Measurements from ENCODE around the gene SEMA4D.

SEMA4D gene

DNA sequence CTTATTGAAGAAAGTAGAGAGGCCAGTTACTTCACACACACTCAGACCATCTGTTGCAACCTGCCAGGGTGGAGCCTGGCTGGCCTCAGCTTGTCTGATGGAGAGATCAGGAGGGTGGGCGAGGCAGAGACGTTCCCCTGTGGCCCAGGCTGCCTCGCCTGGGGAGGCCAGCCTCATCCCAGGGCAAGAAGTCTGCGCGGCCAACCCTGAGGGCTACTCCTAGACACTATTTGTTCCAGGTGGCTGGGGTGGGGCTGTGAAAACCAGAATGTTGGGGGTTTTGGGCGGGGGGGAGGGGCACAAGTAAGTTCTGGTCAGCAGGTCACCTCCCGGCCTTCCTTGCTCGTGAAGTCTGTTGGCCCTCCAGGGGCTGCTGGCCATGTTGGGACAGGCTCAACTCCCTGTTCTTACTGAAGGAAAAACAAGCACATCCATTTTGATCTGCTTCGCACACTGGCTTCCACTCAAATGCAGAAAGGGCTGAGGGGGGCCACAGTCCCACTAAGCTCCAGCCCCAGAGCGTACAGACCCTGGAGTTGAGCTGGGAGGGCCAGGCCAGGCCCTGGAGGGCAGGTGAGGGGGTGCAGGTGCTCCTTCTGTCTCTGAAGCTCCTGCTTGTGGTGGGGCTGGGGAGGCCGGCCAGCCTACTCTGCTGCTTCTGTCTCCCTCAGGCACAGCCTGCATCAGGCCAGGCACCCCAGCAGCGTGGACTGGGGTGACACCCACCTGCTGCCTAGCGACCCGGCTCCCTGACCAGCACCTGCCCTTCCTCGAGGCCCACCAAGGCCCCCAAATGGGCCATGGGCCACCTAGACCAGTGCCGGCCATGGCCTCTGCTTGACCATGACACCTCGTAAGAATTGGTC lies 133.0 kb downstream of the SEMA4D start:
- DNase-seq = no peak

DNA sequence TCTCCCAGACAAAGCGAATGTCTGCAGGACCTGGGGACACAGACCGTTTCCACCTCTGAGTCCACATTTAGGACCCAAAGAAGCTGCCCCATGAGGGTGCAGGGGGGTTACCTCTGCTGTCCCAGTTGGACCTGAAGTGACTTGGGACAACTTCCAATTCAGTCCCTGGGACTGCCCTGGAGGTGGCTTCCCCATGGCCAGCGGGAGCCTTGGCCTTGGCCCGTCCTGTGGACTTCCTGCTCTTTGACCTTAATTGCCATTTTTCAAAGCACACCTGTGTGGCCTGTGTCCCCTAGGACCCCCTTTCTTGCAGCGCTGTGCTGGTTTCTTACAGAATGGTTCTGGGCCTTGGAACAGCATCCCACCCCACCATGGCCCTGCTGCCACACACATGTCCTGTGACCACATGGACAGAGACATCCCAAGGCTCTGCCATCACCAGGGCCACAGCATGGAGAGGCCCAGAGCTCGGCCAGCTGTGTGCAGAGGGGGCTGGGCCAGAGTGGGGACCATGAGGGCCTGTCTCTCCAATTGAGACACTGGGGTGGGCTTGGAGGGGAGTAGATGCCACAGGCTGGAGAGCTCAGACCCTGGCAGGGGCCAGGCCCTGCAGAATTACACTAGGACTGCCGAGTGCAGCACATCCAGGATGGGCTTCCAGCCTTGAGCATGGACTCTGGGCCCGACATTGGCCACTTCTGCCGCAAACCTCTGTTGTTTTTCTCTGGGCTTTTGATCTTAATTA lies 133.8 kb downstream of the SEMA4D start:
- no peak for DNase-seq

DNA sequence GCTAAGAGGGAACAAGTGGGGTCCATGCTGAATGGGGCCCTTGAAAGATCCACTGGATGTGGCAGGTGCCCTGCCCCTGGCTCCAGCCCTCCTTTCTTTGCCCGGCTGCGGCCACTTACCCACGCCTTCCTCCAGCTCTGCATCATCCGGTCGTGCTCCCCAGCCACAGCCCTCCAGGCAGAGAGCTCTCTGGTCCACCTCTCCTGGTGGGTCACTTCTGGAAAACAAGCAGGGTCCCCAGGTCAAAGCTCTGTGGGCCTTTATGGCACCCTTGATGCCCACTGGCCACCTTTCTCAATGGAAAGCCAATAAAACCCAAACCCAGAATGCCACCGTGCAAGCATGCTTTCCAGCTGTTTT lies 134.6 kb downstream of the SEMA4D start:
- DNase-seq = no peak

DNA sequence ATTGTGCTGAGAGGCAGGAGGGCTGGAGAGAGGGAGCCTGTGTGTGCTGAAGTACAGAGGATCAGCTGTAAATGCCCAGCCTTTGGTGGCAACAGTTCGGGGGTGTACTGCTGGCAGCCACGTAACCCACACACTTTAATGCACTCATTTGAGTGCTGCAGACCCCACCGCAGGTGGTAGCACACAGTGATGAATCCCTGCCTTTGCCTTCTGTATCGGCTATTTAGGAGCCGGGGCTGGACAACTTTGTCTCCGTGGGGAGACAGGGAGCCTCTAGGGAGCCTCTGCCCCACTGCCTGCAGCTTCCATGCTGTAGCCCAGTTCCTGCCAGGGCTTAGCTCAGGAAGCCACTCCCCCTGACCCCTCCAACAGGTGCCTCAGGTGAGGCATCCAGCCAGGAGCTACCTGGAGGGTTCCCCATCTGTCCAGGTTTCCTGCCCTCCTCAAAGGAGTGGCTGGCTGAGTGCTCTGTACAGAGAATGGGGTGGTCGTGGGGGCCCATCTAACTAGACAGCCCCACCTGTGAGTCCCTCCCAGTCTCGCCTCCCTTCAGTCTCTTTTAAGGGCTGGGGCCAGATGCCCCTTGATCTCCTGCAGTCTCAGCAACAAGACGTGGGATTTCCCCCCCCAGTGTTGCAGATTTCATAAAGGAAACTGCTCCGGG lies 135.1 kb downstream of the SEMA4D start:
- no peak for DNase-seq

DNA sequence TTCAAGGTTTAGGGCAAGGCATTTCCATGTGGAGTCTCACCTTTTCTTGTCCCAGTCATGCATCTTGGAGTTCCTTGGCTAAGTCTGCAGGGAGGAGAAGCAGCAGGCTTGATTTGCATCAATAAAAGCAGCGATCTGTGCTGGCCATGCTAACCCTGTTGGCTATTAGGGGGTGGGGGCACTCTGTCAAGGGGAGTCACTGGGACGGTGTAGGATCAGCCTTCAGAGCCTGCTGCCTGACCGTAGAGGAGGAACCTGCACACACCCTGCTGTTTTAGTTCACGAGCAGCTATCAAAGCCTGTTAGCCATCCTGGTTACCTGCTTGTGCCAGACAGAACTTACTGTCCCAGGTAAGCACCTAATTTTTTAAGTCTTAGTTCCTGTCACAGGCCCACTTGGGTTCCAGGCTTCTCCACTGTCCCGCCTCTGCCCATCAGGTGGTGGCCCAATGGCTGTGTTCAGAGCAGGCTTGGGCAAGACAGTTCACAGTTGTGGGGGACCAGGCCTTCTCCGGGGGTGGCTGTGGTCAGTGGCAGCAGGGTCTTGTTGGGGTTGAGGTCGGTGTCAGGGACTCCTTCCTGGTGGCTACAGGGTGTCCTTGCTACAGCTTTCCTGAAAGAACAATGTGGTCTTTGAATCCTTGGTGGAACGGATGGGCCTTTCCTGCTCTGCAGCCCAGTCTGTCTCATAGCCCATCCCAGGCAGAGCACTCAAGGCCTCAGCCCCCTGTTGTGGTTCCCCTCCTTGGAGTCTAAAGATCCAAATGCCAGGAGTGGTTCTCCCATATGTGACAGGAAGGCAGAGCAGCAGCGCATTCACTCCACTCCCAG lies 135.9 kb downstream of the SEMA4D start:
- DNase-seq = no peak

DNA sequence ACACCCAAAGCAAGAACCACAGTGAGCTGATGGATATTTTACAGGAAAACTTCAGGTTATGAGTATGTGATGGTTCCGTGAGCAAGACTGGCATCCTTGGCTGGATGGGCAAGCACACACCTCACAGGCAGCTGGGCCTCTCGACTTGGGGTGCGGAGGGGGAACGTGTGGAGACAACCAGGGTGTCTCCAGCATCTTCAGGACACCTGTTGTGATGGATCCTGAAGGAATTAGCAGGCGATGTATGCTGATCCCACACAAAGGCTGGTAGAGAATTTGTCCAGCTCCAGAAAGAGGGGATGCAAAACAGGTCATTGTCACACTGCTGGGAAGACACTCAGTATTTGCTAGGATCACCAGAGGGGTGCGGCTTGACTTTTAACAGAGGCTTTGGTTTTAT lies 136.9 kb downstream of the SEMA4D start:
- DNase-seq = no peak

DNA sequence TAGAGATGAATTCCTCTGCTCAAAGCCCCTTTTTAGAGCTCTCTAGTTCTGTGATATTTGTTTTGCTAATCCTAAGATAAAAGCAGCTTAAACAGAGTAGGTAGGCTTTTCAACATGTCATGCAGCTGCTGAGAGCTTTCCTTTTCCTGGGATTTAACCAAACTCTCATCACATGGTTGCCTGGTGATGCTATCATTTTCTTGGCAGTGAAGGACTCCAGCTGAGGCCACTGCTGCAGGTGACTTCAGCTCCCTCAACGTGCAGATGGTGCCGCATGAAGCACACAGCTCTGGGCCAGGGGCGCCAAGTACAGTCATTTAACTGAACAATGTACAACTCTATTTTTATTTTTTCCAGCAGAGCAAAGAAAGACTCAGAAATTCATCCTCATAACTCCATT lies 137.4 kb downstream of the SEMA4D start:
- no peak for DNase-seq

DNA sequence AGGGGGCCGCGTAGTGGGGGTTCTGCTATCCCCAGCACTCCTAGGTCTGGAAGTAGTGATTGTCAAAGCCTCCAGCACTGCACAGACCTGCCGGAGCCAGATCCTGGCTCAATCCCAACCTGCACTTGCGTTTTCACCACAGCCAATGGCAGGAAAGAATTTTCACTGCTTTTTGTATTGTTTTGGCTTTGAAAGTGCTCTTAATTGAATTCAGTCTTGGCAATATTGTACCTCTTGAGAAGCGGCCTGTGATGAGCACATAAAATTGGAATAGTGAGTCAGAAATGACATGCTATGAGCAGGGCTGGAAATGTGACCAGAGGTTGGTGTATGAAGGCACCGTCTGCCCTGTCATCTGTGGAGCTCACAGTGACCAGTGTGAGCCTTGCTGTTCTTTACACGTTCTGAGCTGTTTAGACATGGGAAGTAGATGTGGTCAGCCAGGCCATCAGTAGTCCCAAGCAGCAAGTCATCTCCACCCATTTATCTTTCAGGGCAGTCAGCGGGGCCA lies 138.1 kb downstream of the SEMA4D start:
- DNase-seq = no peak

DNA sequence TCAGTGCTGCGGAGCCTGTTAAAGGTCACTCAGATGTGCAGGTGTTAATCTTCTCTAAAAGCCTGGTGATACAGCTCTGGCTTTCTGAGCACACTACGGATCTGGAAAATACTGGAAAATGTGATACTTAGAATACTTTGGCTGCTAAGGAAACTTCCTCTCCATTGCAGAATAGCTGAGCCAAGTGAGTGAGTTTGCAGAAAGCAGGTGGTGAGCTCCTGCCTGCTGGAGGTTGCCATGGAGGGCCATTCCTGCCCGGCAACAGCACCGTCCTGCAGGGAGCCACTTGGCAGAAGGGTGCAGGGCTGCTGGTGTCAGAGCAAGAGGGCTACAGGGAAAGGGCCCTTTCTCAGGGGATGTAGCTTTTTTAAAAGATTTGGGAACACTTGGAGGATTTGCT lies 138.9 kb downstream of the SEMA4D start:
- DNase-seq = no peak

DNA sequence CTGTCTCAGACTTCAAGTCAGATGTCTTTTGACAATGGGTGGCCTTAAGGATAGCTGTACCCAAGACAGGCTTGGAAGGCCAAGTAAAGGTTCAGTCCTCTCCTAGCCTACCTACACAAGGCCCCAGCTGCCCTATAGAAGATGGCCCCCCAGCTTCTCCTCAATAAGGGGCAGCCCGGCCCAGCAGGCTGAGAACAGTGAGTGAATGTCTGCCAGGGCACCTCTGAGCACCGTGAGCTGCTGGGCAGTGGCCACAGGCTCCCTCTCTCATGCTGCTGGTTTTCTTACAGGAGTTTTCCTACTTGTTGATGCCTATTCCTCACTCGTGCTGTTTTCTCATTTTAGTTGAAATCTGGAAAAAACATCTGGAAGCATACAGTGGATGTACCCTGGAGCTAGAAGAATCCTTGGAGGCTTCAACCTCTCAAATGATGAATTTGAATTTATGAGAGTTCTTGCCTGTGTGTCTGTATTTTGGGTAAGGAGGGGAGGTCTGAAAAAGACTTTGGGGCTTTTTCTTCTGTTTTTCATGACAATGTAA lies 139.5 kb downstream of the SEMA4D start:
- no peak for DNase-seq

DNA sequence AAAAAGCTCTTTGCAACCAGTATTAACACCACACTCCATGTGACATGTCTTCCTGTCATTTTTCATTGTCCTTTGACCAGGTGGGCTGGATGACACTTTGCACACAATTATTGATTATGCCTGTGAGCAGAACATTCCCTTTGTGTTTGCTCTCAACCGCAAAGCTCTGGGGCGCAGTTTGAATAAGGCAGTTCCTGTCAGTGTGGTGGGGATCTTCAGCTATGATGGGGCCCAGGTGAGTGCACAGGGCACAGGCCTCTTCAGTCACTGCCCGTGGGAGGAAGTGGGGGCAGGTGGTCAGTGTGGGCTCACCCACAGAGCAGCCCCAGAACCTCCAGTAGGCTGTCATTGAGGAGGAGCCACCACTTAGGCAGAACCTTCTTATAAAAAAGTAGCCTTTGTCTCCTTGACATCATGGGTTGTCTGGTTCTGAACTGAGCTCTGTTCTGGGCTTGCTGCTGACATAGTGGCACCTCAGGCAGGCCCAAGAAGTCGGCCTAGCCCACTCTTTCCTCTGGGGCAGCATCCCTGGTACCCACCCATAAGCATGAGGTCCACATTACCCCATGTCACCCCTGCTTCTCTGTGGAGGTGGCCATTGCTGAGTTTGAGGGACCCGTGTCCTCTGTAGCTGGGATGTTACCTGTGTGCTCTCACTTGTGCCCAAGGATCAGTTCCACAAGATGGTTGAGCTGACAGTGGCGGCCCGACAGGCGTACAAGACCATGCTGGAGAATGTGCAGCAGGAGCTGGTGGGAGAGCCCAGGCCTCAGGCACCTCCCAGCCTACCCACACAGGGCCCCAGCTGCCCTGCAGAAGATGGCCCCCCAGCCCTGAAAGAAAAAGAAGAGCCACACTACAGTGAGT lies 140.3 kb downstream of the SEMA4D start:
- no peak for DNase-seq

DNA sequence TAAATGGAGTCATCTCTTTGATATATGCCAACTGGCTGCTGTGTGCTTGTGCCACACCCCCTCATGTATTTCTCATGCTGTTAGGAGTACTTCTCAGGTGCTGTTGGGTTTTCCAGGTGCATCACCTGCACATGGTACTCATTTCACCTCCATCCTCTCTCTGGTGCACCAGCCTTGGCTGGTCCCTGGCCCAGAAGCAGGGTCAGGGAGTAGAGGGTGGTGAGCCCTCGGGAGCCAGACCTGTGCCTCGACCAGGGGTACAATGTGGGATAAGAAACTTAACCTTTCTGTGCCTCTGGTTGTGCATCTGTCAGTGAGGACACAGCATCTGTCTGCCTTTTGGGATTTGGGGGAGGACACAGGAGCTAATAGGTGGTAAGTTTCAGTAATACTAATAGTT lies 141.1 kb downstream of the SEMA4D start:
- no peak for DNase-seq

DNA sequence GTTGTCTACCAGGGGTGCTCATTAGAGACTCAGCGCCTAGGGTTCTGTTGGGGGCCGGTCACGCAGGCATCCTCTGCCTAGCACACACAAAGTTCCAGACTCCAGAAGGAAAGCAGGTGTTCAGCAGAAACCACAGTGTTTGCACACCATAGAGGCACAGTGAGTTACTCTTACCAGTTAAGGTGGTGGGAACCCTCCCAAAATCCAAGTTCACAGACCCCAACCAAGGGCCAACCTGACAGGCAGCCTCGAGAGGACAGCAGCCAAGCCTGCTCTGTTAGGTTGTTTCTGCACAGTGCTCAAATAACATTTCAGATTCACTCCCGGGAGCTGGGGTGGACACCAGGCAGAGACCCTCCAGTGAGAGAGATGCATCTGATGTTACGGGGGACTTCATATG lies 143.4 kb downstream of the SEMA4D start:
- no peak for DNase-seq

DNA sequence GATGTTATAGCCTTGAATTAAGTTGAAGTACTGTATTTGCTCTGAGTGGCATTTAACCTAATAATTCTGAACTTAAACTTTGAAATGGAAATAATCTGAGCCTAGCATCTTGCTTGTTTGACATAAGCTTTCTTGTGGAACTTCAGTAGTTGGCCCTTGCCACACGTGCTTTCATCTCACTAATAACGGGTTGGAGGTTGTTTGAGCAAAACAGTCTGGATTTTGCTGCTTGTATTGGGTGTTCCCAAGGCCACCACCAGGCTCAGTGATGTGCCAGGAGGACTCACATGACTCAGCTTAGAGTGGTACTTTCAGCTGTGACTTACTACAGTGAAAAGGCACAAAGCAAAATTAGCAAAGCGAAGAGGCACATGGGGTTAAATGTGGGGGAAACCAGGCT lies 143.9 kb downstream of the SEMA4D start:
- no peak for DNase-seq

DNA sequence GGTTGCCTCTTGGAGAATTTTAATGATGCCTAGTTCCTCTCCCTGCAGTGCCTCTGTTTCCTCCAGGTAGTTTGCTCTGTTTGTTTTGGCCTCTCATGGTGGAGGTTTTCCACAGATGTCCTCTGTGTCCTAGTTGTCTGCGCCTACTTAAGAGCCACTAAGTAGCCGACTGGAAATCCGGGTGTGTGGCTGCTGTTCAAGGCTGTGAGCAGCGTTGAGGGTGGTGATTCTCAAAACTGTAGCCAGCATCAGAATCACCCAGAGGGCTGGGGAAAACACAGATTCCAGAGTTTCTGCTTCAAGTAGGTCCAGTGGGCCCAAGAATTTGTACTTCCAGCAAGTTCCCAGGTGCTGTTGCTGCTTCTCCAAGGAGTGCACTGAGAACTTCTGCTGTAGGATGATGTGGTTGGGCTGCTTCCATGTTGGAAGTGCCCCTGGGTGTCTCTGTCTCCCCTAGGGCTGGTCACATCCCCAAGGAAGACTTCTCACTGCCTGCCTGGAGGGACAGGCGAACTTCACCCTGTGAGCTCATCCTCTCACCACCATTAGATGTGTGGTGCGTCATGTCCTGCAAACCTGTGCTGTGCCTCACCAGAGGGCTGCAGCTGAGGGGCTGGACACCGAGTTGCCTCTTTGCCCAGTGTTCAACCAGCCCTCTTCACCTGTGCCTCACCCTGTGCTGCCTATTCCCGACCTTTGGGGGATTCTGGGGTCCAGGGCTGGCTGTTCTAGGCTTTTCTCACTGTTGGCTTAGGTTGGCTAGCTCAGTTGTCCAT lies 144.9 kb downstream of the SEMA4D start:
- no peak for DNase-seq

DNA sequence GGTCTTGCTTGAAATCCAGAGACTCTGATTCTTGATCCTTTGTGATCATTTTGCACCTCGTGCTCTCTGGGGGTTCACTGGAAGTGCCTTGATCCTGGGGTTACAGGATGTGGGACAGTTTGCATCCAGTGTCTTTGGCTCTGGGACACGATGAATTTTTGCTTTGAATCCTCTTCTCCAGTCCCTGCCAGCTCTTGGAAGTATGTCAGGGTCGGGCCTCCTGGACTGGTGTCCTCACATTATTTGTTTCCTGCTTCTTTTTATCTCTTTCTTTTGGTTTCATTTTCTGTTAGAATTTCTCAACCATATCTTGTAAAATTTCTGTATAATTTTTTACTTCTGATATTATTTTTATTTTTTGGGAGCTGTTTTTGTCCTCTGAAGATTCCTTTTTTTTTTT lies 145.5 kb downstream of the SEMA4D start:
- no peak for DNase-seq

DNA sequence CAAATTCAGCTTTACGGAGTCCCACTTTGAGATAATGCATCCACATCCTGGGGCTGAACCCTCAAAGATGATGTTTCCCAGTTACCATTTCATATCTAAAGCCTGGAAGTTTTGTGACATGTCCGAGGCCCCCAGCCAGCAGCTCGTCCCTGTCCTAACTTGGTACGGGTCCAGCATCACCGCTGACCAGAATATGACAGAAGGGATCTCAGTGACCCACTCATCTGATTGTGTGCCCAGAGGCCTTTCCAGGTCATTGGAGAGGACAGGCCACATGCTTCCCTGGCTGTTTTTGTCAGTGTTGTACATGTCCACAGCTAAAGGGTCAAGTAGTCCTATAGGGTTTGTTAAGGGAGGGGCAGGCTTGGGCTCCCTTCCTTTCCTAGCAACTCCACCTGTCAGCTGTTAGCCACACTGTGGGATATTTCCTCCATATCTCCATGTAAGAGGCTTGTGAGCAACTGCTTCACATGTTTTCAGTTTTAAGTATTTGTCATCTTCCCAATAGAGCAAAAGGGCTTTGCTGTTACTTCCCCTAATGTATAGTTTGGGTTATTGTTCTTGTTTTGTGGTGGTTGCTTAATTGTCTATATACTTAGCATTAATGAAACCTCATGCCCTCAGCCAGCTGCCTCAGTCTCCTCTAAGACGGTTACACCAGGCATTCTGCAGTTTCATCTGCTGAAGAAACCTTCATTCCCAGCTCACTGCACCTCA lies 146.2 kb downstream of the SEMA4D start:
- no peak for DNase-seq

DNA sequence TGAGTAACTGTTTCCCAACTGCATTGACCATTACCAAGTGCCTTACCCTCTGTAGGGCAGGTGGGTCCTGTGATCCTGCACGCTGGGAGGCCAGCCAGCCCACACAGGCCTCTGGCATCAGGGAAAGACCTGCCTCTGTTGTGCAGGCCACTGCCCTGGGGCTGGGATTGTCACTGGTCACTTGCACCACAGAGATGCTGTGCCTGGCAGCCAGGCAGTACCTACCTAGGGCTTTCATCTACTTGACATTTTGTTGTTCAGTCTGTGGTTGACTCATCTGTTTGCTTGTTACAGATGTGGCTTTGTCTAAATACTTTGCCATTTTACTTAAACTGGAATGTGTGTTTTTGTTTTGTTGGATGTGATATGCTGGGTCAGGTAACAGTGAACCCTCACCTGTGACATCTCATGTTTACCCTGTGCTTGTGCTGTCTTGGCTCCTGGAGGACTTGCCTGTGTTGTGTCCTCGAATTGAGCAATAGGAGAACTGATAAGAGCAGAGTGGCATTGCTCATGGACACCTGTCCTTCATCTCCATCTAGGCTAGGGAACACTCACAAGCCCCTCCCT lies 146.8 kb downstream of the SEMA4D start:
- DNase-seq = no peak

DNA sequence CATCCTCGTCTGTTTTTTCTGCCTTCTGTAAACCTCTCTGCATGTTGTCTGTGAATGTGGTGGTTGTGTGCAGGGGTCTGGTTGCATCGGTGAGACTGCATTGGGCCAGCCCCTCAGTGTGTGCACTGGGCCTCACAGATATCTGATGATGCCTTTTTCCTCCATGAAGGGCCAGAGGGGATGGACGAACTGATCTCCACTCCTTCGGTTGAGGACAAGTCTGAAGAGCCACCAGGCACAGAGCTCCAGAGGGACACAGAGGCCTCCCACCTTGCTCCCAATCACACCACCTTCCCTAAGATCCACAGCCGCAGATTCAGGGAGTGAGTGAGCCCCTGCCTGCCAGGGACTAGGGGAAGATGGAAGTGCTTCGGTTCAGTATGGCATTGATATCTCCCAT lies 148.3 kb downstream of the SEMA4D start:
- no peak for DNase-seq

DNA sequence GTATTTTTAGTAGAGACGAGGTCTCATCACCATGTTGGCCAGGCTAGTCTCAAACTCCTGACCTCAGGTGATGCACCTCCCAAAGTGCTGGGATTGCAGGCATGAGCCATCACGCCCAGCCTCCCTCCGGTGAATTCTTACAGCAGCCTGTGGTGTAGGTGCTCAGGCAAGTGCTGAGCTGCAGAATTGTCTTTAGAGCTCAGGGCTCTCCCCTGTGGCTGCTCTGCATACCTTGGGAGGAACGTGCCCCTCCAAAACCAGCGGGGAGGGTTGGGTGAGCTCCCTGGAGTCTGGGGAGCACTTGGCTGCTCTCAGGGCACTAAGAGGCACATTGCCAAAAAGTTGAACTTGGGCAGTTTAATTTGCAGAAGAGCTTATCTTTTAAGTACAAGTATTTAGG lies 150.3 kb downstream of the SEMA4D start:
- DNase-seq = no peak
